Muscle of back (tissue), 11 donors: ENCODE measurements around the gene TOP2B. TPM values are rescaled to one million over a fixed set of nuclear protein-coding genes. Genes with fewer than 3 reads are reported as not detected.

Experiments used
- DNase-seq, 3 donors: peaks; one replicate each; pipeline versions ENCODE4 v3.0.0 to v3.0.0-alpha.2; 2013
- polyA plus RNA-seq, 10 donors: library from polyadenylated mRNA; unstranded; fragments of 120-200 nt; gene quantifications; one replicate each; pipeline ENCODE4 v1.2.1, GENCODE V29; 2013; ENCODE audit not compliant: insufficient read length in 10 of 10

The TOP2B gene
- polyA plus RNA-seq, 10 donors = 105 to 176 (median 137) TPM

GRCh38 chr3:25584011-25584789, 80.5 kb downstream of the TOP2B start:
- DNase-seq = no peak

- no peak for DNase-seq
Observed at GRCh38 chr3:25583343-25583742, 81.4 kb downstream of the TOP2B start.

- DNase-seq = no peak
Observed at GRCh38 chr3:25582242-25582641, 82.5 kb downstream of the TOP2B start.

GRCh38 chr3:25581823-25582222, 82.9 kb downstream of the TOP2B start:
- no peak for DNase-seq

GRCh38 chr3:25581335-25581734, 83.4 kb downstream of the TOP2B start:
- no peak for DNase-seq

GRCh38 chr3:25580534-25580933, 84.2 kb downstream of the TOP2B start:
- no peak for DNase-seq

GRCh38 chr3:25578059-25578458, 86.6 kb downstream of the TOP2B start:
- DNase-seq = no peak

GRCh38 chr3:25576831-25577454, 87.8 kb downstream of the TOP2B start:
- DNase-seq = no peak

- no peak for DNase-seq
Observed at GRCh38 chr3:25576146-25576545, 88.6 kb downstream of the TOP2B start.

GRCh38 chr3:25575001-25575400, 89.7 kb downstream of the TOP2B start:
- DNase-seq = no peak

- DNase-seq = no peak
Observed at GRCh38 chr3:25574172-25574765, 90.4 kb downstream of the TOP2B start.

GRCh38 chr3:25573386-25574171, 91.1 kb downstream of the TOP2B start:
- peak in 1 of 3 donors; percentile 71 for DNase-seq

- DNase-seq = no peak
Observed at GRCh38 chr3:25572919-25573385, 91.8 kb downstream of the TOP2B start.

GRCh38 chr3:25572336-25572735, 92.4 kb downstream of the TOP2B start:
- no peak for DNase-seq

GRCh38 chr3:25571285-25571684, 93.4 kb downstream of the TOP2B start:
- no peak for DNase-seq

GRCh38 chr3:25568525-25569078, 96.1 kb downstream of the TOP2B start:
- no peak for DNase-seq

- no peak for DNase-seq
Observed at GRCh38 chr3:25567806-25568524, 96.7 kb downstream of the TOP2B start.

- peak in 1 of 3 donors; percentile 71 for DNase-seq
Observed at GRCh38 chr3:25567388-25567787, 97.3 kb downstream of the TOP2B start.

GRCh38 chr3:25566358-25566920, 98.3 kb downstream of the TOP2B start:
- no peak for DNase-seq

GRCh38 chr3:25565807-25566206, 98.9 kb downstream of the TOP2B start:
- DNase-seq = no peak

GRCh38 chr3:25564075-25564474, 100.6 kb downstream of the TOP2B start:
- no peak for DNase-seq
